ENCODE measurements around the gene OR8B8. TPM values are rescaled to one million over a fixed set of nuclear protein-coding genes. Genes with fewer than 3 reads are reported as not detected.
"Not testable (repeated sequence)": the region's sequence is repeated elsewhere in the genome, so short reads cannot be mapped to it uniquely, and the experiment has no call there.

Gene OR8B8, protein sequence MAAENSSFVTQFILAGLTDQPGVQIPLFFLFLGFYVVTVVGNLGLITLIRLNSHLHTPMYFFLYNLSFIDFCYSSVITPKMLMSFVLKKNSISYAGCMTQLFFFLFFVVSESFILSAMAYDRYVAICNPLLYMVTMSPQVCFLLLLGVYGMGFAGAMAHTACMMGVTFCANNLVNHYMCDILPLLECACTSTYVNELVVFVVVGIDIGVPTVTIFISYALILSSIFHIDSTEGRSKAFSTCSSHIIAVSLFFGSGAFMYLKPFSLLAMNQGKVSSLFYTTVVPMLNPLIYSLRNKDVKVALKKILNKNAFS
- not detected for total RNA-seq

- DNase-seq (ENCODE audit: low spot score) (no peak), ATAC-seq (no peak)
Measured at GRCh38 chr11:124445646-124446150, at the start of gene OR8B8. Gene OR8B8 (minus strand): TSS chr11:124445696. CDS start chr11:124441085, 4,611 bp downstream.

DNA sequence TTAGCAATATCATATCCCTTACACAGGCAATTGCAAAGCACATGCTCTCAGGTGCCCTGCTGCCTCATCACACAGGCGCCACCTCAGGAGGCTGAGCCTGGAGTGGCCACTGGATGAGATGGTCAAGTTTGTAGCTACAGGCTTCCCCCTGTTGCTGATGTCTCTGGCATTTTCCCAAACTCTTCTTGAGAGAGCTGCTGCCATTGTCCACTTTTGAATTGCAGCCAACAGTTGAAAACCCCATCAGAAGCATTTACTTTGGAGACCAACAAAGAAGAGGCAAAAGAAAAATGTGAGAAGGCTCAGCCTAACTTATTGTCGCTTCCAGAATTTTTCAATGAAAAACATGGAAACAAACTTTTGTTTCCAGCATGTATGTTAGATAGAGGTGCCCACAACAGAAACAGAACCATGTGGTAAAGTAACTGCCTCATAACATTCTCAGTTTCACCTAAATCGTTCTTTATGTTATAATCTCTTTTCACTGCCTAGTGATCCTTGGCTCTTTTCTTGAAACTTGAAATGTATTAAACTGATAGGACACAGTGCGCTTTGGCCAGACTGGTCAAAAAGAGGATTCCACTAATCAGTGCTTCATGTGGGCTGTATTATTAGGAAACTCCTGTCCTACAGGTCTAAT is 47.6 kb upstream of the OR8B8 start:
- no peak for ATAC-seq
- DNase-seq (ENCODE audit: low spot score): no peak

- DNase-seq (ENCODE audit: low spot score): no peak
- no peak for ATAC-seq
Measured at GRCh38 chr11:124483422-124483821, 37.9 kb upstream of the OR8B8 start.

GRCh38 chr11:124482362-124483147 is 37.1 kb upstream of the OR8B8 start:
- ATAC-seq (no peak), DNase-seq (ENCODE audit: low spot score) (no peak)

DNA sequence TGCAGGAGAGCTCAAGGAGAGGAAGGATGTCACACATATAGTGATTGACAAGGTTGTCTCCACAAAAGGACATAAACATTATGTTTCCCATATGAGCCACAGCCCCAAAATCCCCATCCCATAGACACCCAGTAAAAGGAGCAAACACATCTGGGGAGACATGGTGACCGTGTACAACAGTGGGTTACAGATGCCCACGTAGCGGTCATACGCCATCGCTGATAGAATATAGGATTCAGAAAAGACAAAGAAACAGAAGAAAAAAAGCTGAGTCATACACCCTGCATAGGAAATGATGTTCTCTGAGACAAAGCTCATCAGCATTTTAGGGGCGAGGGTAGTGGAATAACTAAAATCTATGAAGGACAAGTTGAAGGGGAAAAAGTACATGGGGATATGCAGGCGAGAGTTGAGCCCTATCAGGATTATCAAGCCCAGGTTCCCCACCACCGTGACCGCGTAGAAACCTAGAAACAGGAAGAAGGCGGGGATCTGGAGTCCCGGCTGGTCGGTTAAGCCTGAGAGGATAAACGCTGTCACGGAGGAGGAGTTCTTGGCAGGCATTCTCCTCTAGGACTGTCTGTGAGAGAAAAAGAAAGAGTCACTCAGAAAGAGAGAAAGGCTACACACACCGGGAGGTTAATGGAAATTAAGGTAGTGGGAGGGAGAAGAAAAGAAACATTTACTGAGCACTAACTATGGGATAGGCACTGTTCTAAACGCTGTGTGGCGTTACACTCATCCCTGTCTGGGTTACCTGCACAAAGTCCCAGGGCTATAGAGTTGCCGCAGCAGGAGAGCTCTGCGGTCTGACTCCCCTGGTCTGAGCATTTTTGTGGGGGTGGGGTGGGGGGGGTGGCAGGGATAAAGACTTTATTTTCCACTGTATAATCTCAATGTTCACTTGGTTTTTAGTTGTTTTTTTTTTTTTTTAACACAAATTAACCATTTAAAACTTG is 36.1 kb upstream of the OR8B8 start:
- DNase-seq (ENCODE audit: low spot score): no peak
- peak; percentile 48 for ATAC-seq

- no peak for DNase-seq (ENCODE audit: low spot score)
- ATAC-seq: no peak
Measured at GRCh38 chr11:124479561-124479960, 34.1 kb upstream of the OR8B8 start.

DNA sequence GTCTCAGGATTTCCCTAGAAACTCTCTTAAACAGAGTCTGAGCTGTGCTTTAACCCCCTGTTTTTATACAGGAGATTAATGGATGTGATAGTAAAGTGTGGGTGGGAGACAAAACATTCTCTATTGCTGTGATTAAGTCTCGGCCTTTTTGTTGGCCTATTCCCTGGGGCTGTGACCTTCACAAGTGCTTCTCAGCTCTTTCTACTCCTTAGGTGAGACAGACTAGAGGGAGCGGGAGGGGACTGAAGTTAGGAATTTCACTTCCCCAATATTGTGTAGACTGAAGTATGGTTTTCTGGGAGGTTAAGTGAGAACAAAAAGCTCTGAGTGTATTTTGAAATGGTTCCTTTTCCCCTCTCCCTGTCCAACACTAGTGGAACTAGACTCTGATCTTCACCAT is 29.8 kb upstream of the OR8B8 start:
- no peak for ATAC-seq
- DNase-seq (ENCODE audit: low spot score): no peak

- DNase-seq (ENCODE audit: low spot score) (no peak), ATAC-seq (no peak)
Measured at GRCh38 chr11:124474779-124475178, 29.3 kb upstream of the OR8B8 start.

GRCh38 chr11:124474079-124474478 is 28.6 kb upstream of the OR8B8 start:
- DNase-seq (ENCODE audit: low spot score): no peak
- no peak for ATAC-seq

GRCh38 chr11:124473476-124473875 is 28.0 kb upstream of the OR8B8 start:
- DNase-seq (ENCODE audit: low spot score): no peak

DNA sequence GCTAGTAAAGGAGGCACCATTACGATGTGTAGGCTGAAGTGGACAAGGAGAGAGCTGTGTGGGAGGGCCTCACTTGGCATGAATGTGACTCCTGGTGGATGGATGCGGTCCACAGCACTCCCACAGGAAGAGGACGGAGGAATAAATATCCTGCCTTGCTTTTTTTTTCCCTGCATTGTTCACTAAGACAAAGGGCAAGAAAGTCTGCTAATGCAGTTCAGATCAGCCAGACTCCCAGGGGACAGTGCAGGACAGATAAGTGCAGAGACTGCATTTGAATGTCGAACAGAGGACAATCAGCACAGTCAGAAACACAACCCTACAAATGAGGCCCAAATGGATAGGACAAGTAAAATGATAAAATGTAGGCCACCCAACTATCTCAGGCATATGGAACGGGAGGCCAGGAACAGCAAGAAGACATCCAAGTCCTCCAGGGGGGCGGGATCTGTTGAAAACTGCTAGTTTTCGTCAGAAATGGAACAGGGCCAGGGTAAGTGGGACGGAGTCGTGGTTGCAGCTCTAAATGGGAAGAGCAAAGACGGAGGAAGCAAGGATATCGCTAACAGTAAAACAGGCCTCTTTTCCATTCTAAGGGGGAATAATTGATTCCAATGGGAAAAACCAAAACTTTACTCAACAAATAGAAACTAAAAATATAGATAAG is 25.2 kb upstream of the OR8B8 start:
- DNase-seq (ENCODE audit: low spot score): no peak
- ATAC-seq: no peak

More at GRCh38 chr11:124473476-124473875, 28.0 kb upstream of the OR8B8 start:
- ATAC-seq: no peak

DNA sequence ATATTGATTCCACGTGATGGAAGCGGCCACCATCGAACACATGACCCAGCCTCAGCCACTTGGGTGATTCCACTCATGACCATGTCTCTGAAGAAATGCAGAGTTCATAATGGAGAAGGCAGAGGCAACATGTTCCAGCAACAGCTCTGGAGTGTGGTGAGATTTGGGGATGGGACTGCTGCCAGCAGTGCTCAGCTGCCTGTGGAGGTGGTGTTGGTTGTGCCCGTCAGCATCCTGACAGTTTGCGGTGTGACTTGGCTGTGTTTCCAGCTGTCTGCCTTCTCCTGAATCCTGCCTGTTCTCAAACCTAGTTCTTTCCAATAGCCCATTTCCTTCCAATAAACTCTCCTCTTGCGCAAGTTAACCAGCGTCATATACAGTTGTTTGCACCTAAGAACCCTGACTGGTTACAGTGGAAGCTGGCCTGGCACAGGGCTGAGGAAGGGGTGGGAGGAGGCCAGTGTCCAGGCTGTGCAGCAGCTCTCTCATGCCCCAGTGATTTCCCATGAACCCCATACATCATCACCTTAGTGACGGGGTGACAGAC is 22.0 kb upstream of the OR8B8 start:
- DNase-seq (ENCODE audit: low spot score): no peak
- ATAC-seq: no peak

GRCh38 chr11:124465368-124465767 is 19.9 kb upstream of the OR8B8 start:
- ATAC-seq: no peak

DNA sequence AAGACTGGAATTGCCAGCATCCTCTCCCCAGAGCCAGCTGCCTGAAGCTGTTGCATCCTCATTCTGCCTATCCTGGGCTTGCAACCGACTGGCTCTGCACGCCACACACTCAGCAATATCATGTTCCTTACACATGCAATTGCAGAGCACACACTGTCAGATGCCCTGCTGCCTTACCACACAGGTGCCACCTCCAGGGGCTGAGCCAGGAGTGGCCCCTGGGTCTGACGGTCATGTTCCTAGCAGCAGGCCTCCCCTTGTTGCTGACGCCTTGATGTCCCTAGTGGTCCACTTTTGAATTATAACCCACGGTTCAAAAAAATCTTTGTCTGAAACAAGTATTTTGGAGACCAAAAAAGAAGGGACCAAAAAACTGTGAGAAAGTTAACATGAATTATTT is 18.5 kb upstream of the OR8B8 start:
- no peak for ATAC-seq
- no peak for DNase-seq (ENCODE audit: low spot score)

More at GRCh38 chr11:124465368-124465767, 19.9 kb upstream of the OR8B8 start:
- no peak for DNase-seq (ENCODE audit: low spot score)

GRCh38 chr11:124463324-124463723 is 17.8 kb upstream of the OR8B8 start:
- no peak for ATAC-seq
- DNase-seq (ENCODE audit: low spot score): no peak

DNA sequence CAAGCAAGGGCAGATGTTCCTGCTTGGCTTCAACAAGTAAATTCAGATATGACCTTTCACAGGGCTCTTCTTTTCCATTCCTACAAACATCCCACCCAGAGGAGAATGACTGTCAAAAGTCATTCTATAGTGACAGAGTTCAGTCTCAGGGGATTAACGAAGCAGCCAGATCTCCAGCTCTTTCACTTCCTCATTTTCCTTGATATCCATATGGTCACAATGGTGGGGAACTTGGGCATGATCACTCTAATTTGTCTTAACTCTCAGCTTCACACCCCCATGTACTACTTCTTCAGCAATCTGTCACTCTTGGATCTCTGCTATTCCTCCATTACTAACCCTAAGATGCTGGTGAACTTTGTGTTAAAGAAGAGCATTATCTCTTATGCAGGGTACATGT is 15.0 kb upstream of the OR8B8 start:
- DNase-seq (ENCODE audit: low spot score): no peak
- no peak for ATAC-seq

DNA sequence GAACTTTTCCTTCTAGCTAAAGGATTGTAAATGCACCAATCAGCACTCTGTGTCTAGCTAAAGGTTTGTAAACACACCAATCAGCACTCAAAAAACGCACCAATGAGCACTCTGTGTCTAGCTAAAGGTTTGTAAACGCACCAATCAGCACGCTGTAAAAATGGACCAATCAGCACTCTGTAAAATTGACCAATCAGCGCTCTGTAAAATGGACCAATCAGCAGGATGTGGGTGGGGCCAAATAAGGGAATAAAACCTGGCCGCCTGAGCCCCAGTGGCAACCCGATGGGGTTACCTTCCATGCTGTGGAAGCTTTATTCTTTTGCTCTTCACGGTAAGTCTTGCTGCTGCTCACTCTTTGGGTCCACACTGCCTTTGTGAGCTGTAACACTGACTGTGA is 13.9 kb upstream of the OR8B8 start:
- DNase-seq (ENCODE audit: low spot score); ATAC-seq: not testable (repeated sequence)

GRCh38 chr11:124454552-124454951 is 9.1 kb upstream of the OR8B8 start:
- ATAC-seq: no peak

GRCh38 chr11:124446916-124447315 is 1.4 kb upstream of the OR8B8 start:
- DNase-seq (ENCODE audit: low spot score) (no peak), ATAC-seq (no peak)

More at GRCh38 chr11:124454552-124454951, 9.1 kb upstream of the OR8B8 start:
- DNase-seq (ENCODE audit: low spot score): no peak

Data from left lobe of liver (tissue), 2 donors.